Right lobe of liver (tissue), 4 donors: ENCODE data around the gene FAM219A.

Source experiments
- POLR2A ChIP-seq: fragments of 450-650 bp; IDR thresholded peaks from one replicate; pipeline ENCODE4 v1.6.1; 2017; ENCODE audit warnings: antibody characterized with exemption, mild to moderate bottlenecking
- TF ChIP-seq, protein P1 (sequence below), 4 donors: fragments of 200-600 bp in 3 of 4; fragments of 450-650 bp in 1 of 4; IDR thresholded peaks; one replicate each; pipeline versions ENCODE4 v1.5.1 to v1.8.0; 2016 to 2022; ENCODE audit warnings: antibody characterized with exemption in 4 of 4, mild to moderate bottlenecking in 2 of 4
- donor health status: DM: no; HTN: no; CAD: no.
- donor health status: DM: no; HTN: no; CAD: no.
- donor health status: DM: no; HTN: yes; CAD: no.

DNA sequence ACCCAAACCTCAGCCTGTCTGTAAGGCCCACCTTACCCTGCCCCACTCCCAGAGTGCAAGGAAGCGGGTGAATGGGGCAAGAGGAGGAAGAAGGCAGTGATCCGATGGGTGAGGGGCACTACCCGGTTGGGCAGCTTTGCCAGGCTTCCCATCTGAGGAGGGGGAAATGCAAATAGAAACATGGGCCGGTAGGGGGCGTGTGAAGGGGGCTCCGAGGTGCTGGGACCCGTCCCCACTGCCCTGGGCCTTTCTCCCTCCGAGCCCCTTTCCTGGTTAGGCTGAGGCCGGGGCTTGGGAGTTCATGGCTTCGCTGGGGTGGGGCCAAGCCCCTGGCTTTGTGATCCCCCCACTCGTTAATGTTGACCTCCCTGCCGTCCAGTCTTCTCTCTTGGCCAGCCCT lies 58.1 kb downstream of the FAM219A start:
- TF ChIP-seq POLR2A = no peak
- TF ChIP-seq, protein P1, sequence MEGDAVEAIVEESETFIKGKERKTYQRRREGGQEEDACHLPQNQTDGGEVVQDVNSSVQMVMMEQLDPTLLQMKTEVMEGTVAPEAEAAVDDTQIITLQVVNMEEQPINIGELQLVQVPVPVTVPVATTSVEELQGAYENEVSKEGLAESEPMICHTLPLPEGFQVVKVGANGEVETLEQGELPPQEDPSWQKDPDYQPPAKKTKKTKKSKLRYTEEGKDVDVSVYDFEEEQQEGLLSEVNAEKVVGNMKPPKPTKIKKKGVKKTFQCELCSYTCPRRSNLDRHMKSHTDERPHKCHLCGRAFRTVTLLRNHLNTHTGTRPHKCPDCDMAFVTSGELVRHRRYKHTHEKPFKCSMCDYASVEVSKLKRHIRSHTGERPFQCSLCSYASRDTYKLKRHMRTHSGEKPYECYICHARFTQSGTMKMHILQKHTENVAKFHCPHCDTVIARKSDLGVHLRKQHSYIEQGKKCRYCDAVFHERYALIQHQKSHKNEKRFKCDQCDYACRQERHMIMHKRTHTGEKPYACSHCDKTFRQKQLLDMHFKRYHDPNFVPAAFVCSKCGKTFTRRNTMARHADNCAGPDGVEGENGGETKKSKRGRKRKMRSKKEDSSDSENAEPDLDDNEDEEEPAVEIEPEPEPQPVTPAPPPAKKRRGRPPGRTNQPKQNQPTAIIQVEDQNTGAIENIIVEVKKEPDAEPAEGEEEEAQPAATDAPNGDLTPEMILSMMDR (IDR thresholded peaks at IDR 0.05) = no peak
